Measurements from ENCODE around the gene DNAH2. TPM values are rescaled to one million over a fixed set of nuclear protein-coding genes. Genes with fewer than 3 reads are reported as not detected.
A peak's percentile ranks its signal among the peaks of the same experiment; 100 is the strongest.

DNAH2 gene
- total RNA-seq, 1 experiment from 2014 or later = 2.0 TPM

GRCh38 chr17:7782240-7782639 lies 64.7 kb downstream of the DNAH2 start:
- H4K20me1 ChIP-seq (ENCODE audit: insufficient read depth) = no peaks in the 10 kb centered on the region
- H3K9me3 ChIP-seq (ENCODE audit: control insufficient read depth in 1 of 2, insufficient read depth in 1 of 2, low read depth in 1 of 2, low read length in 2 of 2) = no peaks in the 10 kb centered on the region
- no peak overlapping the region for H3K4me2 ChIP-seq (ENCODE audit: low read length)
- H3K9me2 ChIP-seq (ENCODE audit: insufficient read depth) = no peaks in the 10 kb centered on the region
- TF ChIP-seq RAD21 (IDR thresholded peaks at IDR 0.05; ENCODE audit: low read depth) = peak; percentile 74
- peak; percentile 20 to 86 (median 44); a peak in 5 of 6 replicates for TF ChIP-seq CTCF (IDR thresholded peaks at IDR 0.05 in 2 of 3, conservative IDR thresholded peaks at IDR 0.05 in 1 of 3; ENCODE audit: borderline replicate concordance in 1 of 3, insufficient read depth in 1 of 3, low read depth in 2 of 3, low read length in 2 of 3)
- no peak for TF ChIP-seq TCF7L2 (IDR thresholded peaks at IDR 0.05; ENCODE audit: borderline replicate concordance, extremely low read depth, insufficient read depth, insufficient read length)
- H3K36me3 ChIP-seq (ENCODE audit: control insufficient read depth in 1 of 2, insufficient read depth in 2 of 2, low read length in 2 of 2) = no peaks in the 10 kb centered on the region
- H3K79me2 ChIP-seq (ENCODE audit: insufficient read depth, low read length) = no peaks in the 10 kb centered on the region
- DNase-seq (ENCODE audit: low read depth, low spot score) (no peak), ATAC-seq (no peak)
- ChIA-PET CTCF (interaction anchor here (1.0 to 2.9 kb wide), 3 partner anchors 12 to 95 kb away, joined by 3 to 39 read pairs (median 6); partner anchors contain the start of gene TP53), POLR2A (interaction anchor here (0.8 kb wide), 1 partner anchor 38 kb away, joined by 4 read pairs; no protein-coding TSS in a partner anchor), RAD21 (ENCODE audit: low non-redundant PET in 1 of 2, low total read pairs in 2 of 2, uncharacterized antibody in 2 of 2, unreplicated experiment in 2 of 2) (interaction anchor here (0.7 to 1.4 kb wide), 4 partner anchors 36 to 419 kb away, joined by 3 to 7 read pairs (median 4); no protein-coding TSS in a partner anchor)
- H3K9ac ChIP-seq (ENCODE audit: low read length) = no peak overlapping the region
- no peak overlapping the region for H2AFZ ChIP-seq (ENCODE audit: low read depth, low read length, poor library complexity, severe bottlenecking)
- intact Hi-C loops (cut with micrococcal nuclease) = loop anchor here (2.0 kb wide), 1 partner anchor 39 kb away; no protein-coding TSS in a partner anchor
- H3K27me3 ChIP-seq (ENCODE audit: insufficient read depth, low read length) = 0 out of 2 replicates have a peak, but pooled peaks cover 6% of the 10 kb centered on the region
- no peaks in the 10 kb centered on the region for H3K4me1 ChIP-seq (ENCODE audit: control insufficient read depth in 1 of 2, insufficient read depth in 2 of 2, low read length in 2 of 2)
- BruUV-seq (replicated peaks) = no TSS peak
- H3K4me3 ChIP-seq (replicated peaks in 1 of 2; ENCODE audit: low read depth in 1 of 2, low read length in 2 of 2) = no peak overlapping the region
- no peak overlapping the region for H3K27ac ChIP-seq (ENCODE audit: low read depth, low read length)

GRCh38 chr17:7786866-7787265 lies 69.3 kb downstream of the DNAH2 start:
- BruUV-seq (replicated peaks) = no TSS peak
- POLR2A ChIA-PET = no interaction called here
- CTCF ChIA-PET = no interaction called here

More at GRCh38 chr17:7786866-7787265, 69.3 kb downstream of the DNAH2 start:
- Histone ChIP-seq H3K27ac (ENCODE audit: low read depth, low read length) (no peak overlapping the region), H3K4me2 (ENCODE audit: low read length) (no peak overlapping the region), H3K79me2 (ENCODE audit: insufficient read depth, low read length) (no peaks in the 10 kb centered on the region), H3K4me3 (replicated peaks in 1 of 2; ENCODE audit: low read depth in 1 of 2, low read length in 2 of 2) (no peak overlapping the region), H3K9me3 (ENCODE audit: control insufficient read depth in 1 of 2, insufficient read depth in 1 of 2, low read depth in 1 of 2, low read length in 2 of 2) (no peaks in the 10 kb centered on the region), H2AFZ (ENCODE audit: low read depth, low read length, poor library complexity, severe bottlenecking) (no peak overlapping the region), H4K20me1 (ENCODE audit: insufficient read depth) (no peaks in the 10 kb centered on the region), H3K36me3 (ENCODE audit: control insufficient read depth in 1 of 2, insufficient read depth in 2 of 2, low read length in 2 of 2) (no peaks in the 10 kb centered on the region), H3K9me2 (ENCODE audit: insufficient read depth) (no peaks in the 10 kb centered on the region), H3K27me3 (ENCODE audit: insufficient read depth, low read length) (no peaks in the 10 kb centered on the region), H3K4me1 (ENCODE audit: control insufficient read depth in 1 of 2, insufficient read depth in 2 of 2, low read length in 2 of 2) (no peaks in the 10 kb centered on the region), H3K9ac (ENCODE audit: low read length) (no peak overlapping the region)
- DNase-seq (ENCODE audit: low read depth, low spot score) = no peak
- ATAC-seq = no peak
- intact Hi-C loops (cut with micrococcal nuclease) = no loop called here
- RAD21 ChIA-PET (ENCODE audit: low non-redundant PET in 1 of 2, low total read pairs in 2 of 2, uncharacterized antibody in 2 of 2, unreplicated experiment in 2 of 2) = no interaction called here
- TF ChIP-seq CTCF (IDR thresholded peaks at IDR 0.05 in 2 of 3, conservative IDR thresholded peaks at IDR 0.05 in 1 of 3; ENCODE audit: borderline replicate concordance in 1 of 3, insufficient read depth in 1 of 3, low read depth in 2 of 3, low read length in 2 of 3) = no peak
